ENCODE results near the gene SAMD4B.

SAMD4B gene

GRCh38 chr19:39410017-39410830, 68.0 kb downstream of the SAMD4B start:
- no peak for DNase-seq (ENCODE audit: low read depth)
- H3K4me3 ChIP-seq (ENCODE audit: control insufficient read depth, low read depth, low read length) = peak overlapping the region; percentile 88

GRCh38 chr19:39410831-39411080, 68.5 kb downstream of the SAMD4B start:
- no peak for DNase-seq (ENCODE audit: low read depth)
- no peak for TF ChIP-seq CTCF (IDR thresholded peaks at IDR 0.05; ENCODE audit: control insufficient read depth, insufficient read depth, low read depth, low read length, missing control alignments)
- H3K4me3 ChIP-seq (ENCODE audit: control insufficient read depth, low read depth, low read length) = no peak overlapping the region

More at GRCh38 chr19:39410017-39410830, 68.0 kb downstream of the SAMD4B start:
- TF ChIP-seq CTCF (IDR thresholded peaks at IDR 0.05; ENCODE audit: control insufficient read depth, insufficient read depth, low read depth, low read length, missing control alignments) = no peak

- no peak overlapping the region; the same call in 1 of the 2 replicates for H3K4me3 ChIP-seq (ENCODE audit: control insufficient read depth, low read depth, low read length)
- DNase-seq (ENCODE audit: low read depth) = no peak
- no peak for TF ChIP-seq CTCF (IDR thresholded peaks at IDR 0.05; ENCODE audit: control insufficient read depth, insufficient read depth, low read depth, low read length, missing control alignments)
These were observed 69.0 kb downstream of the SAMD4B start for GRCh38 chr19:39411081-39411831.

- TF ChIP-seq CTCF (IDR thresholded peaks at IDR 0.05; ENCODE audit: control insufficient read depth, insufficient read depth, low read depth, low read length, missing control alignments) = peak; percentile 84
- H3K4me3 ChIP-seq (ENCODE audit: control insufficient read depth, low read depth, low read length) = no peak overlapping the region
- DNase-seq (ENCODE audit: low read depth) = peak; percentile 76
These were observed 69.5 kb downstream of the SAMD4B start for GRCh38 chr19:39411832-39412099.

GRCh38 chr19:39412100-39412866, 70.1 kb downstream of the SAMD4B start, which contains the start of gene PLEKHG2:
Gene PLEKHG2, plus strand, starts transcription at chr19:39412669. Its CDS starts 1,418 bp downstream, at chr19:39414087.
- H3K4me3 ChIP-seq (ENCODE audit: control insufficient read depth, low read depth, low read length) = peak within 1 kb of the TSS; percentile 65
- peak; percentile 99 for DNase-seq (ENCODE audit: low read depth)
- TF ChIP-seq CTCF (IDR thresholded peaks at IDR 0.05; ENCODE audit: control insufficient read depth, insufficient read depth, low read depth, low read length, missing control alignments) = peak; percentile 87

GRCh38 chr19:39412867-39413271, 70.6 kb downstream of the SAMD4B start:
- TF ChIP-seq CTCF (IDR thresholded peaks at IDR 0.05; ENCODE audit: control insufficient read depth, insufficient read depth, low read depth, low read length, missing control alignments) = no peak
- DNase-seq (ENCODE audit: low read depth) = no peak
- H3K4me3 ChIP-seq (ENCODE audit: control insufficient read depth, low read depth, low read length) = peak overlapping the region; percentile 65

Measured in AG09309 (cell line).